ENCODE results near the gene SYT4. TPM values are rescaled to one million over a fixed set of nuclear protein-coding genes. Genes with fewer than 3 reads are reported as not detected.

Gene SYT4
- total RNA-seq, 1 experiment from 2014 or later = 3.4 TPM

DNA sequence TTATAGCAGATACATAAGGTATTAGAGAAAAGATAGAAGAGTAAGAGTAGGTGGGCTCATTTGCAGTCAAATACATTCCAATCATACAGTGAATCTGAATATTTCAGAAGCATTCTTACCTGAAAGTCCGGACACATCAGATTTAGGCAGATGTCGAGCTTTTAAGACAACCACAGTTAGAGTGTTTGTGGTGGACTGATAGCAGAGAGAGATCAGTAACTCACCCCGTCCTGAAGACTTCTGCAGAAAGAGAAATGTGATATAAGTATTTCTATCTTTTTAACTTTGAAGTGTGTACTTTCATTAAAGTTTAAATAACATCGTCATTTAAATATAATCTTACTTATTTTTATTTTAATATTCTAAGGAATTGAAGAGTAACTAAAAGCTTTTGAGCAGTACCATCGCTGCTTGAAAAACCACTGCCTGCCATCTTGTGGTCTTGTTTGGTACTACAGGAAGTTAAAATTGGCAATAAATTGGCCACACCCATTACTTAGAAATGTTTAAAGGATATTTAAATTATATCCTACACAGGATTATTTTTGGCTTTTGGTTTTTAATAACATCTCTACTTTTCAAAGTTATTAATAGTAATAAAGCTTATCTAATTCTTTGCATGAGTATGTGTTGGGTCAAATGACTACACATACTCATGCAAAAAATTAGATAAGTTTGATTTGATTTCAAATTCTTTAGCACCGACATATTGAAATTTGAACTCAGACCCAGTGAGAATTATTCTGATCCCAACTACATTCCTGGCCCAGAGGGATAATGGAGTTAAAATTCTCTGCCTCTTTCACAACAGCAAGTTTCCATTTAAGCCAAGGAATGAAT lies 5.5 kb downstream of the SYT4 start:
- H3K79me2 ChIP-seq (ENCODE audit: insufficient read depth, low read length) = no peaks in the 10 kb centered on the region; the same call in 1 of the 2 replicates
- no peak overlapping the region for H3K9ac ChIP-seq (ENCODE audit: extremely low read depth, insufficient read length, low read length)
- H3K9me3 ChIP-seq (ENCODE audit: control insufficient read depth, low read depth, low read length) = no peaks in the 10 kb centered on the region
- no peak overlapping the region for H2AFZ ChIP-seq (ENCODE audit: low read length)
- H3K79me1 ChIP-seq (ENCODE audit: insufficient read depth, low read depth, low read length, poor library complexity, severe bottlenecking) = no peaks in the 10 kb centered on the region
- H3K27ac ChIP-seq (ENCODE audit: insufficient read length, low read depth, low read length) = no peak overlapping the region
- H3T11ph ChIP-seq (ENCODE audit: low read length) = no peak overlapping the region
- no peaks in the 10 kb centered on the region for H3K23me2 ChIP-seq (ENCODE audit: insufficient read length, low read depth, low read length, poor library complexity, severe bottlenecking)
- H2BK15ac ChIP-seq (ENCODE audit: low read depth, low read length) = no peak overlapping the region
- TF ChIP-seq, protein P1, sequence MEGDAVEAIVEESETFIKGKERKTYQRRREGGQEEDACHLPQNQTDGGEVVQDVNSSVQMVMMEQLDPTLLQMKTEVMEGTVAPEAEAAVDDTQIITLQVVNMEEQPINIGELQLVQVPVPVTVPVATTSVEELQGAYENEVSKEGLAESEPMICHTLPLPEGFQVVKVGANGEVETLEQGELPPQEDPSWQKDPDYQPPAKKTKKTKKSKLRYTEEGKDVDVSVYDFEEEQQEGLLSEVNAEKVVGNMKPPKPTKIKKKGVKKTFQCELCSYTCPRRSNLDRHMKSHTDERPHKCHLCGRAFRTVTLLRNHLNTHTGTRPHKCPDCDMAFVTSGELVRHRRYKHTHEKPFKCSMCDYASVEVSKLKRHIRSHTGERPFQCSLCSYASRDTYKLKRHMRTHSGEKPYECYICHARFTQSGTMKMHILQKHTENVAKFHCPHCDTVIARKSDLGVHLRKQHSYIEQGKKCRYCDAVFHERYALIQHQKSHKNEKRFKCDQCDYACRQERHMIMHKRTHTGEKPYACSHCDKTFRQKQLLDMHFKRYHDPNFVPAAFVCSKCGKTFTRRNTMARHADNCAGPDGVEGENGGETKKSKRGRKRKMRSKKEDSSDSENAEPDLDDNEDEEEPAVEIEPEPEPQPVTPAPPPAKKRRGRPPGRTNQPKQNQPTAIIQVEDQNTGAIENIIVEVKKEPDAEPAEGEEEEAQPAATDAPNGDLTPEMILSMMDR (conservative IDR thresholded peaks at IDR 0.05) = peak; percentile 90
- H3K23ac ChIP-seq (ENCODE audit: insufficient read length, low read depth, low read length) = no peak overlapping the region
- DNase-seq = no peak
- no peaks in the 10 kb centered on the region for H3K27me3 Mint-ChIP-seq (ENCODE audit: low read depth)
- H2AK5ac ChIP-seq (ENCODE audit: insufficient read length, low read length) = no peak overlapping the region
- H2BK5ac ChIP-seq (ENCODE audit: insufficient read length, low read length) = no peak overlapping the region
- no peak overlapping the region for H3K18ac ChIP-seq (ENCODE audit: insufficient read length, low read depth, low read length)
- WGBS (ENCODE audit: extremely low coverage, insufficient read length, low lambda C conversion rate) = no CpG with 5 or more reads among the region's 6 CpGs
- H4K20me1 ChIP-seq (ENCODE audit: control insufficient read depth, insufficient read depth, insufficient read length) = no peaks in the 10 kb centered on the region
- no peaks in the 10 kb centered on the region for H3K27me3 ChIP-seq (ENCODE audit: insufficient read depth, low read length)
- no peak overlapping the region for H4K5ac ChIP-seq (ENCODE audit: insufficient read length, low read depth, low read length)
- no peak overlapping the region for H3K14ac ChIP-seq (ENCODE audit: insufficient read depth, low read length)
- H2BK12ac ChIP-seq (ENCODE audit: insufficient read length, low read depth, low read length) = no peak overlapping the region
- H2BK20ac ChIP-seq (ENCODE audit: low read depth, low read length, poor library complexity, severe bottlenecking) = no peak overlapping the region
- no peak overlapping the region for H3K4me2 ChIP-seq (ENCODE audit: insufficient read depth, insufficient read length, low read length)
- H2BK120ac ChIP-seq (ENCODE audit: low read depth, low read length, poor library complexity, severe bottlenecking) = no peak overlapping the region
- H3K4me1 Mint-ChIP-seq = peaks cover 14 to 27% of the 10 kb centered on the region in 2 experiments
- H3K36me3 Mint-ChIP-seq (ENCODE audit: insufficient read depth in 1 of 3, low read depth in 3 of 3) = no peaks in the 10 kb centered on the region
- no peaks in the 10 kb centered on the region; a peak in 1 of 5 replicates for H3K9me3 Mint-ChIP-seq
- no peak overlapping the region for H3K4me3 Mint-ChIP-seq
- H3K4ac ChIP-seq (ENCODE audit: low read depth, low read length) = no peak overlapping the region
- H3K56ac ChIP-seq (ENCODE audit: insufficient read length, low read depth, low read length) = no peak overlapping the region
- H4K91ac ChIP-seq (ENCODE audit: insufficient read length, low read depth, low read length) = no peak overlapping the region
- H4K8ac ChIP-seq (replicated peaks; ENCODE audit: insufficient read length, low read depth, low read length) = no peak overlapping the region
- H3K4me1 ChIP-seq (ENCODE audit: insufficient read depth, low read length) = no peaks in the 10 kb centered on the region
- no peak overlapping the region for H3K27ac Mint-ChIP-seq
